ENCODE results near the gene CELF2.

DNA sequence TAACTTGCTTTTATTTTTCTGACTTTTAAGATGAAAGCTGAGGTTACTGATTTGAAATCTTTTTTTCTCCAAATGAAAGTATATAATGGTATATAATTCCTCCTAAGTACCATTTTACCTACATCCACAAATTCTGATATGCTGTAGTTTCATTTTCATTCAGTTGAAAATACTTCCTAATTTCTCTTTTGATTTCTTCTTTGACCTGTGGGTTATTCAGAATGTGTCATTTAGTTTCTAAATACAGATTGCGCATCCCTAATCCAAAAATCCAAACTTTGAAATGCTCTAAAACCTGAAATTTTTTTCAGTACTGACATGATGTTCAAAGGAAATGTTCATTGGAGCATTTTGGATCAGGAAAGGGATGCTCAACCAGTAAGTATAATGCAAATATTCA is 168.7 kb downstream of the CELF2 start:
- TF ChIP-seq, protein P1, sequence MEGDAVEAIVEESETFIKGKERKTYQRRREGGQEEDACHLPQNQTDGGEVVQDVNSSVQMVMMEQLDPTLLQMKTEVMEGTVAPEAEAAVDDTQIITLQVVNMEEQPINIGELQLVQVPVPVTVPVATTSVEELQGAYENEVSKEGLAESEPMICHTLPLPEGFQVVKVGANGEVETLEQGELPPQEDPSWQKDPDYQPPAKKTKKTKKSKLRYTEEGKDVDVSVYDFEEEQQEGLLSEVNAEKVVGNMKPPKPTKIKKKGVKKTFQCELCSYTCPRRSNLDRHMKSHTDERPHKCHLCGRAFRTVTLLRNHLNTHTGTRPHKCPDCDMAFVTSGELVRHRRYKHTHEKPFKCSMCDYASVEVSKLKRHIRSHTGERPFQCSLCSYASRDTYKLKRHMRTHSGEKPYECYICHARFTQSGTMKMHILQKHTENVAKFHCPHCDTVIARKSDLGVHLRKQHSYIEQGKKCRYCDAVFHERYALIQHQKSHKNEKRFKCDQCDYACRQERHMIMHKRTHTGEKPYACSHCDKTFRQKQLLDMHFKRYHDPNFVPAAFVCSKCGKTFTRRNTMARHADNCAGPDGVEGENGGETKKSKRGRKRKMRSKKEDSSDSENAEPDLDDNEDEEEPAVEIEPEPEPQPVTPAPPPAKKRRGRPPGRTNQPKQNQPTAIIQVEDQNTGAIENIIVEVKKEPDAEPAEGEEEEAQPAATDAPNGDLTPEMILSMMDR (IDR thresholded peaks at IDR 0.05): no peak
- TF ChIP-seq POLR2A (IDR thresholded peaks at IDR 0.05) (no peak), EP300 (IDR thresholded peaks at IDR 0.05; ENCODE audit: low read depth) (no peak), POLR2AphosphoS5 (IDR thresholded peaks at IDR 0.05) (no peak)
